SK-N-SH treated with all-trans-retinoic acid at 6 μM for 48 hours (cell line): ENCODE measurements around the gene ABCB11.

Experiments
- ATAC-seq: fragments of 200-7000 bp; cut with Tn5 transposase; 3 replicates; pipeline ENCODE4 v1.9.1; 2020; ENCODE audit warnings: mild to moderate bottlenecking, moderate library complexity
- ARNTL ChIP-seq: fragments of 450-650 bp; formaldehyde crosslinking; IDR thresholded peaks from 2 replicates; pipeline ENCODE4 v1.5.0; 2020; ENCODE audit warnings: low read depth, mild to moderate bottlenecking, moderate library complexity, borderline replicate concordance
- CSDC2 ChIP-seq: fragments of 250-450 bp; sonication (Bioruptor Pico); IDR thresholded peaks from 2 replicates; pipeline ENCODE4 v1.5.0; 2020; ENCODE audit warnings: mild to moderate bottlenecking, moderate library complexity
- GLIS3 ChIP-seq: fragments of 250-450 bp; sonication (Bioruptor Pico); IDR thresholded peaks from 2 replicates; pipeline ENCODE4 v1.5.0; 2020; ENCODE audit warnings: mild to moderate bottlenecking, moderate library complexity
- ISL1 ChIP-seq: fragments of 250-450 bp; sonication (Bioruptor Pico); IDR thresholded peaks from 2 replicates; pipeline ENCODE4 v2.1.2; 2022; ENCODE audit warnings: mild to moderate bottlenecking, moderate library complexity
- OSR1 ChIP-seq: fragments of 250-450 bp; sonication (Bioruptor Pico); IDR thresholded peaks from 2 replicates; pipeline ENCODE4 v1.8.0; 2022; ENCODE audit warnings: moderate library complexity, mild to moderate bottlenecking, inconsistent platforms
- PPARA ChIP-seq: fragments of 250-450 bp; sonication (Bioruptor Pico); IDR thresholded peaks from 2 replicates; pipeline ENCODE4 v1.5.0; 2020; ENCODE audit warnings: mild to moderate bottlenecking, borderline replicate concordance
- RARB ChIP-seq: fragments of 250-450 bp; sonication (Bioruptor Pico); IDR thresholded peaks from 2 replicates; pipeline ENCODE4 v1.8.0; 2021; ENCODE audit warnings: mild to moderate bottlenecking, moderate library complexity
- SNAI2 ChIP-seq: fragments of 250-450 bp; sonication (Bioruptor Pico); IDR thresholded peaks from 2 replicates; pipeline ENCODE4 v1.5.0; 2020; ENCODE audit warnings: mild to moderate bottlenecking, moderate library complexity
- TCF4 ChIP-seq: fragments of 250-450 bp; sonication (Bioruptor Pico); IDR thresholded peaks from 2 replicates; pipeline ENCODE4 v1.8.0; 2021; ENCODE audit warnings: mild to moderate bottlenecking, moderate library complexity, borderline replicate concordance
- TOX ChIP-seq: fragments of 250-450 bp; sonication (Bioruptor Pico); IDR thresholded peaks from 2 replicates; pipeline ENCODE4 v1.8.0; 2021; ENCODE audit warnings: mild to moderate bottlenecking, moderate library complexity, borderline replicate concordance
- ZC3H10 ChIP-seq: fragments of 250-450 bp; sonication (Bioruptor Pico); IDR thresholded peaks from 2 replicates; pipeline ENCODE4 v1.5.1; 2021; ENCODE audit warnings: mild to moderate bottlenecking, moderate library complexity
- ZFP3 ChIP-seq: fragments of 250-450 bp; sonication (Bioruptor Pico); IDR thresholded peaks from 2 replicates; pipeline ENCODE4 v1.5.0; 2020; ENCODE audit warnings: mild to moderate bottlenecking, moderate library complexity
- ZFP30 ChIP-seq: fragments of 450-650 bp; formaldehyde crosslinking; IDR thresholded peaks from 2 replicates; pipeline ENCODE4 v1.5.0; 2022; ENCODE audit warnings: mild to moderate bottlenecking, moderate library complexity
- ZNF565 ChIP-seq: fragments of 450-650 bp; formaldehyde crosslinking; conservative IDR thresholded peaks from 2 replicates; pipeline ENCODE4 v1.5.0; 2020; ENCODE audit warnings: low read depth, mild to moderate bottlenecking, moderate library complexity
- ZNF70 ChIP-seq: fragments of 450-650 bp; formaldehyde crosslinking; IDR thresholded peaks from 2 replicates; pipeline ENCODE4 v1.5.0; 2020; ENCODE audit warnings: mild to moderate bottlenecking, moderate library complexity
- ZNF8 ChIP-seq: fragments of 450-650 bp; formaldehyde crosslinking; IDR thresholded peaks from 2 replicates; pipeline ENCODE4 v1.5.0; 2020; ENCODE audit warnings: mild to moderate bottlenecking, moderate library complexity
- TF ChIP-seq, protein P1 (sequence below): fragments of 250-450 bp; sonication (Bioruptor Pico); IDR thresholded peaks from 2 replicates; pipeline ENCODE4 v1.5.1; 2020; ENCODE audit warnings: low read depth, mild to moderate bottlenecking, moderate library complexity
- TF ChIP-seq, protein P2 (sequence below): fragments of 250-450 bp; sonication (Bioruptor Pico); IDR thresholded peaks from 2 replicates; pipeline ENCODE4 v1.5.0; 2020; ENCODE audit warnings: mild to moderate bottlenecking, moderate library complexity
- TF ChIP-seq, protein P3 (sequence below): fragments of 250-450 bp; sonication (Bioruptor Pico); IDR thresholded peaks from 2 replicates; pipeline ENCODE4 v1.5.1; 2021; ENCODE audit warnings: mild to moderate bottlenecking, moderate library complexity
- TF ChIP-seq, protein P4 (sequence below): fragments of 250-450 bp; sonication (Bioruptor Pico); IDR thresholded peaks from 2 replicates; pipeline ENCODE4 v1.8.0; 2020; ENCODE audit warnings: mild to moderate bottlenecking, moderate library complexity, borderline replicate concordance
- TF ChIP-seq, protein P5 (sequence below): fragments of 250-450 bp; sonication (Bioruptor Pico); IDR thresholded peaks from 2 replicates; pipeline ENCODE4 v1.8.0; 2021; ENCODE audit warnings: low read depth, mild to moderate bottlenecking, moderate library complexity, borderline replicate concordance

The ABCB11 gene

DNA sequence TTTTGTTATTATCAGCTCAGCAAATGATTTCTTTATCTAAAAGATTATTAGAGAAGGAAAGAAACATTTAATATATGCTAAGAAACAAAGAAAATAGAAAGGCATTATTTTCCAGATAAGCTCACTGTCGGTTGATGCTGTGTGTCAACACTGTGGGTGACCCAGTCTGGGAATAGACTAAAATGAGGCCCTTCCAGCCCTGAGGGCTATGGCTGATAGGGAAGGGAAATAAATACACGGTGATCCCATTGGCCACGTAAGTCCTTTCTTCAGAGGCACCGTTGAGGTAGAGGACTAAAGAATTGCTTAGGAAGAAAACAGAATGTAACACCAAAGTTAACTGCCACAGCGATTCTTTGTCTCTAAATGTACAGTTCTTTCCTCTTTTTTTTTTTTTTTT lies 1.8 kb downstream of the ABCB11 start (continued):
- TF ChIP-seq, protein P1, sequence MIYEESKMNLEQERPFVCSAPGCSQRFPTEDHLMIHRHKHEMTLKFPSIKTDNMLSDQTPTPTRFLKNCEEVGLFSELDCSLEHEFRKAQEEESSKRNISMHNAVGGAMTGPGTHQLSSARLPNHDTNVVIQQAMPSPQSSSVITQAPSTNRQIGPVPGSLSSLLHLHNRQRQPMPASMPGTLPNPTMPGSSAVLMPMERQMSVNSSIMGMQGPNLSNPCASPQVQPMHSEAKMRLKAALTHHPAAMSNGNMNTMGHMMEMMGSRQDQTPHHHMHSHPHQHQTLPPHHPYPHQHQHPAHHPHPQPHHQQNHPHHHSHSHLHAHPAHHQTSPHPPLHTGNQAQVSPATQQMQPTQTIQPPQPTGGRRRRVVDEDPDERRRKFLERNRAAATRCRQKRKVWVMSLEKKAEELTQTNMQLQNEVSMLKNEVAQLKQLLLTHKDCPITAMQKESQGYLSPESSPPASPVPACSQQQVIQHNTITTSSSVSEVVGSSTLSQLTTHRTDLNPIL: no peak

DNA sequence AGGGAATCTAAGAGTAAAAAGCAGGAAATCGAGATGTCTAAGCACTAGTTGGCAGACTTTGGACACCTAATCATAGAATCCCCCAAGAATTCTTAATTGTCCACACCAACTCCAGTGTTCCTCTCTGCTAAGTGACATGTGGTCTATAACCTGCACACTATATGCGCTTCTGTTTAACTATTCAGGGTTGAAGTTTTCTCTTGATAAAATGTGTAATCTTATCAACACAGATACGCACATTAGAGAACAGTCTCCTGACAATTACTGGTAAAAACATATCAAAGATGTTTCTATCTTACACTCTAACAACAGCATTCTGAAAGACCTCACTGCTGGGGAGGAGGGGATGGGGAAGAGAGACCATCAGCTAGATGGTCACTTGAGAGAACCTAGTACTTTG lies 3.9 kb downstream of the ABCB11 start:
- TF ChIP-seq ZFP3: no peak
- TF ChIP-seq, protein P2, sequence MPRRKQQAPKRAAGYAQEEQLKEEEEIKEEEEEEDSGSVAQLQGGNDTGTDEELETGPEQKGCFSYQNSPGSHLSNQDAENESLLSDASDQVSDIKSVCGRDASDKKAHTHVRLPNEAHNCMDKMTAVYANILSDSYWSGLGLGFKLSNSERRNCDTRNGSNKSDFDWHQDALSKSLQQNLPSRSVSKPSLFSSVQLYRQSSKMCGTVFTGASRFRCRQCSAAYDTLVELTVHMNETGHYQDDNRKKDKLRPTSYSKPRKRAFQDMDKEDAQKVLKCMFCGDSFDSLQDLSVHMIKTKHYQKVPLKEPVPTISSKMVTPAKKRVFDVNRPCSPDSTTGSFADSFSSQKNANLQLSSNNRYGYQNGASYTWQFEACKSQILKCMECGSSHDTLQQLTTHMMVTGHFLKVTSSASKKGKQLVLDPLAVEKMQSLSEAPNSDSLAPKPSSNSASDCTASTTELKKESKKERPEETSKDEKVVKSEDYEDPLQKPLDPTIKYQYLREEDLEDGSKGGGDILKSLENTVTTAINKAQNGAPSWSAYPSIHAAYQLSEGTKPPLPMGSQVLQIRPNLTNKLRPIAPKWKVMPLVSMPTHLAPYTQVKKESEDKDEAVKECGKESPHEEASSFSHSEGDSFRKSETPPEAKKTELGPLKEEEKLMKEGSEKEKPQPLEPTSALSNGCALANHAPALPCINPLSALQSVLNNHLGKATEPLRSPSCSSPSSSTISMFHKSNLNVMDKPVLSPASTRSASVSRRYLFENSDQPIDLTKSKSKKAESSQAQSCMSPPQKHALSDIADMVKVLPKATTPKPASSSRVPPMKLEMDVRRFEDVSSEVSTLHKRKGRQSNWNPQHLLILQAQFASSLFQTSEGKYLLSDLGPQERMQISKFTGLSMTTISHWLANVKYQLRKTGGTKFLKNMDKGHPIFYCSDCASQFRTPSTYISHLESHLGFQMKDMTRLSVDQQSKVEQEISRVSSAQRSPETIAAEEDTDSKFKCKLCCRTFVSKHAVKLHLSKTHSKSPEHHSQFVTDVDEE (CRISPR knock-in tag): no peak
- TF ChIP-seq, protein P1: no peak
- TF ChIP-seq SNAI2: no peak
- no peak for TF ChIP-seq PPARA (CRISPR knock-in tag)
- no peak for TF ChIP-seq ZNF70
- TF ChIP-seq GLIS3: no peak
- no peak for TF ChIP-seq ZC3H10 (CRISPR knock-in tag)
- TF ChIP-seq ZNF565 (CRISPR knock-in tag): no peak
- TF ChIP-seq RARB (CRISPR knock-in tag): no peak
- no peak for TF ChIP-seq TCF4 (CRISPR knock-in tag)
- no peak for TF ChIP-seq ISL1 (CRISPR knock-in tag)
- TF ChIP-seq, protein P3, sequence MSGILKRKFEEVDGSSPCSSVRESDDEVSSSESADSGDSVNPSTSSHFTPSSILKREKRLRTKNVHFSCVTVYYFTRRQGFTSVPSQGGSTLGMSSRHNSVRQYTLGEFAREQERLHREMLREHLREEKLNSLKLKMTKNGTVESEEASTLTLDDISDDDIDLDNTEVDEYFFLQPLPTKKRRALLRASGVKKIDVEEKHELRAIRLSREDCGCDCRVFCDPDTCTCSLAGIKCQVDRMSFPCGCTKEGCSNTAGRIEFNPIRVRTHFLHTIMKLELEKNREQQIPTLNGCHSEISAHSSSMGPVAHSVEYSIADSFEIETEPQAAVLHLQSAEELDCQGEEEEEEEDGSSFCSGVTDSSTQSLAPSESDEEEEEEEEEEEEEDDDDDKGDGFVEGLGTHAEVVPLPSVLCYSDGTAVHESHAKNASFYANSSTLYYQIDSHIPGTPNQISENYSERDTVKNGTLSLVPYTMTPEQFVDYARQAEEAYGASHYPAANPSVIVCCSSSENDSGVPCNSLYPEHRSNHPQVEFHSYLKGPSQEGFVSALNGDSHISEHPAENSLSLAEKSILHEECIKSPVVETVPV (CRISPR knock-in tag): no peak
- no peak for TF ChIP-seq ARNTL
- TF ChIP-seq, all 23 proteins: peak for 0
- no peak for ATAC-seq

DNA sequence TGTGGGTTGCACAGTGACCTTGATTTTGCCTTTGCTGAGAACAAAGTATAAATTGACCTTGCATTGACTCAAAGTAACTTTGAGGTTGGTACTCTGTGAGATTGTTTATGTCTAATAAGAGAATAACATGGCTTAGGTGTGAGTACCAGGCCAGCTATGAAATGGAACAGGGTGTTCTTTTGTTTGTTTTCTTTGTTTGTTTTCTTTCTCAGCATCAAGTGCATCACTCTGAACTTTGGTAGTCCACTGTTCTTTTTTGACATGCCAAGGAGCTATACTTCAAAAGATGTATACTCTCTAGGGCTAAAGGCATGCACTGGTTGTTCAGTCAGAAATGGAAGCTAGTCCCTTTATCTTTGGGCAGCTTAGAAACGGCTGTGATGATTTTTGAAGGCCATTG lies 5.1 kb downstream of the ABCB11 start:
- no peak for ATAC-seq
- TF ChIP-seq, protein P4, sequence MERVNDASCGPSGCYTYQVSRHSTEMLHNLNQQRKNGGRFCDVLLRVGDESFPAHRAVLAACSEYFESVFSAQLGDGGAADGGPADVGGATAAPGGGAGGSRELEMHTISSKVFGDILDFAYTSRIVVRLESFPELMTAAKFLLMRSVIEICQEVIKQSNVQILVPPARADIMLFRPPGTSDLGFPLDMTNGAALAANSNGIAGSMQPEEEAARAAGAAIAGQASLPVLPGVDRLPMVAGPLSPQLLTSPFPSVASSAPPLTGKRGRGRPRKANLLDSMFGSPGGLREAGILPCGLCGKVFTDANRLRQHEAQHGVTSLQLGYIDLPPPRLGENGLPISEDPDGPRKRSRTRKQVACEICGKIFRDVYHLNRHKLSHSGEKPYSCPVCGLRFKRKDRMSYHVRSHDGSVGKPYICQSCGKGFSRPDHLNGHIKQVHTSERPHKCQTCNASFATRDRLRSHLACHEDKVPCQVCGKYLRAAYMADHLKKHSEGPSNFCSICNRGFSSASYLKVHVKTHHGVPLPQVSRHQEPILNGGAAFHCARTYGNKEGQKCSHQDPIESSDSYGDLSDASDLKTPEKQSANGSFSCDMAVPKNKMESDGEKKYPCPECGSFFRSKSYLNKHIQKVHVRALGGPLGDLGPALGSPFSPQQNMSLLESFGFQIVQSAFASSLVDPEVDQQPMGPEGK (CRISPR knock-in tag): no peak

DNA sequence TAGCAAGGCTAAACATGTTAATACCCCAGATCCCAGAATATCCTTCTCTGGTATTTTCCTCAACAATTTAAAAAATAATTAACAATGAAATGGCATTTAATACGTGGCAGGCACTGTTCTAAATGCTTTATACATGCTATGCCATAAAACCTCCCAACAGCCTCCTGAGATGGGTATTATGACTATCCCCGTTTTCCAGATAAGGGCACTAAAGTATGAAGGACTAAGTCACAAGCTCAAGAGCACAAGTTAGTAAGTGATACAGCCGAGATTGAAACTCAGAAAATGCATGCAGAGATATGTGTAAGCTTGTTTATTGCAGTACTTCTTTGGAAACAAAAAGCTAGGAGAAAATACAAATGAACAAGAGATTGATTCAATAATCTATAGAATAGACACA lies 8.0 kb downstream of the ABCB11 start:
- no peak for ATAC-seq
- TF ChIP-seq TOX (no peak), ZNF8 (CRISPR knock-in tag) (no peak), RARB (CRISPR knock-in tag) (no peak), SNAI2 (no peak), PPARA (CRISPR knock-in tag) (no peak), ISL1 (CRISPR knock-in tag) (no peak), ZFP30 (no peak), CSDC2 (no peak), ARNTL (no peak), TCF4 (CRISPR knock-in tag) (no peak), OSR1 (no peak), ZFP3 (no peak), ZNF565 (CRISPR knock-in tag) (no peak)
- TF ChIP-seq, protein P5, sequence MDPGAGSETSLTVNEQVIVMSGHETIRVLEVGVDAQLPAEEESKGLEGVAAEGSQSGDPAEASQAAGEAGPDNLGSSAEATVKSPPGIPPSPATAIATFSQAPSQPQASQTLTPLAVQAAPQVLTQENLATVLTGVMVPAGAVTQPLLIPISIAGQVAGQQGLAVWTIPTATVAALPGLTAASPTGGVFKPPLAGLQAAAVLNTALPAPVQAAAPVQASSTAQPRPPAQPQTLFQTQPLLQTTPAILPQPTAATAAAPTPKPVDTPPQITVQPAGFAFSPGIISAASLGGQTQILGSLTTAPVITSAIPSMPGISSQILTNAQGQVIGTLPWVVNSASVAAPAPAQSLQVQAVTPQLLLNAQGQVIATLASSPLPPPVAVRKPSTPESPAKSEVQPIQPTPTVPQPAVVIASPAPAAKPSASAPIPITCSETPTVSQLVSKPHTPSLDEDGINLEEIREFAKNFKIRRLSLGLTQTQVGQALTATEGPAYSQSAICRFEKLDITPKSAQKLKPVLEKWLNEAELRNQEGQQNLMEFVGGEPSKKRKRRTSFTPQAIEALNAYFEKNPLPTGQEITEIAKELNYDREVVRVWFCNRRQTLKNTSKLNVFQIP (CRISPR knock-in tag): no peak
- TF ChIP-seq, protein P1: no peak
- TF ChIP-seq, protein P3 (CRISPR knock-in tag): no peak
